ENCODE data around the gene CTSS. TPM values are rescaled to one million over a fixed set of nuclear protein-coding genes. Genes with fewer than 3 reads are reported as not detected.
"Not testable (repeated sequence)": the region's sequence is repeated elsewhere in the genome, so short reads cannot be mapped to it uniquely, and the experiment has no call there.

The CTSS gene
- total and polyA plus RNA-seq, 4 donors = 10.7 to 58.8 (median 21.0) TPM

GRCh38 chr1:150780510-150780909 is 14.9 kb upstream of the CTSS start:
- Histone ChIP-seq H3K36me3 (ENCODE audit: control insufficient read depth, insufficient read depth, low read length) (no peaks in the 10 kb centered on the region), H3K9me3 (ENCODE audit: control insufficient read depth, insufficient read depth, low read length) (no peaks in the 10 kb centered on the region), H3K27me3 (ENCODE audit: control insufficient read depth, insufficient read depth, low read length) (no peaks in the 10 kb centered on the region), H3K27ac (ENCODE audit: low read depth, low read length) (no peak overlapping the region), H3K4me3 (ENCODE audit: low read depth, low read length) (no peak overlapping the region), H3K4me1 (ENCODE audit: control insufficient read depth, insufficient read depth, low read length) (no peaks in the 10 kb centered on the region)
- no peak for DNase-seq (ENCODE audit: low read depth in 4 of 6, low spot score in 6 of 6)
- WGBS (ENCODE audit: insufficient coverage) = no CpG with 5 or more reads among the region's 3 CpGs

DNA sequence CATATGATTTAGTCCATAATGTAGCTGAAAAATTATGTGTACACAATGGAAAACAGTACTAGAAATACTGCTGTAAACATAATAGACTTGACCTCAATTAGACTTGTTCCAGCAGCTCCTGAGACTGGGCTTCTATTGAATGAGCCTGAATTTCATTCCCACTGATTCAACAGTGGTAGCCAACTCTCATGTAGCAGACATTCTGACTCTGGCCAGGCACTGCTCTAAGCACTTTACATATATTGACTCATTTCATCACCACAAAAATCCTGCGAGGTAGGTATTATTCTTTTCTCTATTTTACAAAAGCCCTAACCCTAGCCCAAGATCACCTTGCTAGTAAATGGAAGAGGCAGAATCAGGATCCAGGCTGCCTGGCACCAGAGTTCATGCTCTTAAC is 12.8 kb upstream of the CTSS start:
- Histone ChIP-seq H3K4me3 (ENCODE audit: low read depth, low read length) (no peak overlapping the region), H3K36me3 (ENCODE audit: control insufficient read depth, insufficient read depth, low read length) (no peaks in the 10 kb centered on the region), H3K27me3 (ENCODE audit: control insufficient read depth, insufficient read depth, low read length) (no peaks in the 10 kb centered on the region), H3K9me3 (ENCODE audit: control insufficient read depth, insufficient read depth, low read length) (no peaks in the 10 kb centered on the region), H3K27ac (ENCODE audit: low read depth, low read length) (no peak overlapping the region), H3K4me1 (ENCODE audit: control insufficient read depth, insufficient read depth, low read length) (no peaks in the 10 kb centered on the region)
- no CpG with 5 or more reads among the region's 1 CpG for WGBS (ENCODE audit: insufficient coverage)
- no peak for DNase-seq (ENCODE audit: low read depth in 4 of 6, low spot score in 6 of 6)

- Histone ChIP-seq H3K4me3 (ENCODE audit: low read depth, low read length) (no peak overlapping the region), H3K9me3 (ENCODE audit: control insufficient read depth, insufficient read depth, low read length) (no peaks in the 10 kb centered on the region)
- 86% methylated on average over 1 of the region's 2 CpGs for WGBS (ENCODE audit: insufficient coverage)
These were observed 12.0 kb upstream of the CTSS start for GRCh38 chr1:150777544-150777943.

GRCh38 chr1:150775931-150776505 is 10.4 kb upstream of the CTSS start:
- H3K27me3 ChIP-seq (ENCODE audit: control insufficient read depth, insufficient read depth, low read length); H3K36me3 ChIP-seq (ENCODE audit: control insufficient read depth, insufficient read depth, low read length); H3K4me1 ChIP-seq (ENCODE audit: control insufficient read depth, insufficient read depth, low read length); H3K9me3 ChIP-seq (ENCODE audit: control insufficient read depth, insufficient read depth, low read length); H3K4me3 ChIP-seq (ENCODE audit: low read depth, low read length); H3K27ac ChIP-seq (ENCODE audit: low read depth, low read length); DNase-seq (ENCODE audit: low read depth in 4 of 6, low spot score in 6 of 6): not testable (repeated sequence)
- 79% methylated on average over 4 of the region's 13 CpGs for WGBS (ENCODE audit: insufficient coverage)

More at GRCh38 chr1:150777544-150777943, 12.0 kb upstream of the CTSS start:
- no peak overlapping the region for H3K27ac ChIP-seq (ENCODE audit: low read depth, low read length)
- H3K27me3 ChIP-seq (ENCODE audit: control insufficient read depth, insufficient read depth, low read length) = no peaks in the 10 kb centered on the region
- H3K4me1 ChIP-seq (ENCODE audit: control insufficient read depth, insufficient read depth, low read length) = no peaks in the 10 kb centered on the region
- no peak for DNase-seq (ENCODE audit: low read depth in 4 of 6, low spot score in 6 of 6)
- H3K36me3 ChIP-seq (ENCODE audit: control insufficient read depth, insufficient read depth, low read length) = no peaks in the 10 kb centered on the region

DNA sequence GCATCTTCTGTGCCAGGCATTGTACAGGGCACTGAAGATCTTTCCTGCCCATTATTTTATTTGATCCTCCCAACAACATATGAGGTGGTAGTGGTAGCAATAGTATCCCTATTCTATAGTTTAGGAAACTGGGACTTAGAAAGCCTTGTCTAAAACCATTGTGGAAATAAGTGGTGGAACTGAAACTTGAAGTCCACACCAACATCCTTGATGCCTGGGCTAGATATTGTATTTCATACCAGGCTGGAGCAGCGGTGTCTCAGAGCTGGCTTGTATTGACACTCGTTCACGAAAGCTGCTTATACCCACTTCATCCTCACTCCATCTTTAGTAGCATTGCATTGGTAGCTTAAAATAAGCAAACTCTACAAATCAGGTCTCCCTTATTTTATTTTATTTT is 9.7 kb upstream of the CTSS start:
- Histone ChIP-seq H3K4me3 (ENCODE audit: low read depth, low read length) (no peak overlapping the region), H3K9me3 (ENCODE audit: control insufficient read depth, insufficient read depth, low read length) (no peaks in the 10 kb centered on the region), H3K27ac (ENCODE audit: low read depth, low read length) (no peak overlapping the region), H3K36me3 (ENCODE audit: control insufficient read depth, insufficient read depth, low read length) (no peaks in the 10 kb centered on the region), H3K27me3 (ENCODE audit: control insufficient read depth, insufficient read depth, low read length) (no peaks in the 10 kb centered on the region), H3K4me1 (ENCODE audit: control insufficient read depth, insufficient read depth, low read length) (no peaks in the 10 kb centered on the region)
- WGBS (ENCODE audit: insufficient coverage) = 95% methylated on average over 3 of the region's 3 CpGs
- DNase-seq (ENCODE audit: low read depth in 4 of 6, low spot score in 6 of 6) = no peak

DNA sequence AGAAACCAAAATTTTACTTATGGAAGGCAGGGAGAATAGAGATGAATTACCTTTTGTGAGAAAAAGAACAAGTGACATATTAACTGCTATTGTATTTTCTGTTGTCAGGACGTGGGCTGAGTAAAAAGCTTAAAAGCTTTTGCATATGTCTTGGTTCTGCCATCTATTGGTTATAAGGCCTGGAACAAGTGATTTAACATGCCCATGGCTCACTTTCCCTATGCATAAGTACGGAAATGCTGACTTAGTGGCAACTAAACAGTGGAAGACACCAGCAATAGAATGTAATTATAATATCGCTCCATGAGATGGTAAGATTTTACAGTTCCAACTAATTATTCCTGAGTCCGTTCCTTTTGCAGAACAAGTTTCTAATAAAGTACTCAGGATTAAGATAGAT is 6.7 kb upstream of the CTSS start:
- Histone ChIP-seq H3K4me3 (ENCODE audit: low read depth, low read length) (no peak overlapping the region), H3K36me3 (ENCODE audit: control insufficient read depth, insufficient read depth, low read length) (no peaks in the 10 kb centered on the region), H3K27me3 (ENCODE audit: control insufficient read depth, insufficient read depth, low read length) (no peaks in the 10 kb centered on the region), H3K27ac (ENCODE audit: low read depth, low read length) (no peak overlapping the region), H3K9me3 (ENCODE audit: control insufficient read depth, insufficient read depth, low read length) (no peaks in the 10 kb centered on the region), H3K4me1 (ENCODE audit: control insufficient read depth, insufficient read depth, low read length) (no peaks in the 10 kb centered on the region)
- DNase-seq (ENCODE audit: low read depth in 4 of 6, low spot score in 6 of 6) = peak in 1 of 6 donors; percentile 58
- WGBS (ENCODE audit: insufficient coverage) = 11% methylated on average over 1 of the region's 4 CpGs

GRCh38 chr1:150767704-150768103 is 2.1 kb upstream of the CTSS start:
- DNase-seq (ENCODE audit: low read depth in 4 of 6, low spot score in 6 of 6); H3K27me3 ChIP-seq (ENCODE audit: control insufficient read depth, insufficient read depth, low read length); H3K9me3 ChIP-seq (ENCODE audit: control insufficient read depth, insufficient read depth, low read length); H3K4me3 ChIP-seq (ENCODE audit: low read depth, low read length); H3K36me3 ChIP-seq (ENCODE audit: control insufficient read depth, insufficient read depth, low read length); H3K27ac ChIP-seq (ENCODE audit: low read depth, low read length); H3K4me1 ChIP-seq (ENCODE audit: control insufficient read depth, insufficient read depth, low read length): not testable (repeated sequence)
- no CpG with 5 or more reads among the region's 1 CpG for WGBS (ENCODE audit: insufficient coverage)

DNA sequence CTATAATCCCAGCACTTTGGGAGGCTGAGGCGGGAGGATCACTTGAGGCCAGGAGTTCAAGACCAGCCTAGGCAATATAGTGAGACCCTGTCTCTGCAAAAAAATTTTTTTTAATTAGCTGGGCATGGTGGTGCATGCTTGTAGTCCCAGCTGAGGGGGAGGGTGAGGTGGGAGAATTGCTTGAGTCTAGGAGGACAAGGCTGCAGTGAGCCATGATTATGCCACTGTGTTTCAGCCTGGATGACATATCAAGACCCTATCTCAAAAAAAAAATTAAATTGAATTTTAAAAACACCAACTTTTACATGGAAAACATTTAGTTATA is 361 bp upstream of the CTSS start:
- not testable (repeated sequence) for H3K27me3 ChIP-seq (ENCODE audit: control insufficient read depth, insufficient read depth, low read length); H3K9me3 ChIP-seq (ENCODE audit: control insufficient read depth, insufficient read depth, low read length); H3K4me1 ChIP-seq (ENCODE audit: control insufficient read depth, insufficient read depth, low read length); H3K4me3 ChIP-seq (ENCODE audit: low read depth, low read length); DNase-seq (ENCODE audit: low read depth in 4 of 6, low spot score in 6 of 6); H3K27ac ChIP-seq (ENCODE audit: low read depth, low read length); H3K36me3 ChIP-seq (ENCODE audit: control insufficient read depth, insufficient read depth, low read length)
- 100% methylated on average over 1 of the region's 1 CpG for WGBS (ENCODE audit: insufficient coverage)

- H3K27ac ChIP-seq (ENCODE audit: low read depth, low read length) = no peak overlapping the region
- H3K4me1 ChIP-seq (ENCODE audit: control insufficient read depth, insufficient read depth, low read length) = no peaks in the 10 kb centered on the region
- no peaks in the 10 kb centered on the region for H3K9me3 ChIP-seq (ENCODE audit: control insufficient read depth, insufficient read depth, low read length)
- WGBS (ENCODE audit: insufficient coverage) = no CpG with 5 or more reads among the region's 2 CpGs
- H3K27me3 ChIP-seq (ENCODE audit: control insufficient read depth, insufficient read depth, low read length) = no peaks in the 10 kb centered on the region
- no peaks in the 10 kb centered on the region for H3K36me3 ChIP-seq (ENCODE audit: control insufficient read depth, insufficient read depth, low read length)
- no peak for DNase-seq (ENCODE audit: low read depth in 4 of 6, low spot score in 6 of 6)
- H3K4me3 ChIP-seq (ENCODE audit: low read depth, low read length) = no peak overlapping the region
These were observed 919 bp downstream of the CTSS start for GRCh38 chr1:150764617-150765101.

DNA sequence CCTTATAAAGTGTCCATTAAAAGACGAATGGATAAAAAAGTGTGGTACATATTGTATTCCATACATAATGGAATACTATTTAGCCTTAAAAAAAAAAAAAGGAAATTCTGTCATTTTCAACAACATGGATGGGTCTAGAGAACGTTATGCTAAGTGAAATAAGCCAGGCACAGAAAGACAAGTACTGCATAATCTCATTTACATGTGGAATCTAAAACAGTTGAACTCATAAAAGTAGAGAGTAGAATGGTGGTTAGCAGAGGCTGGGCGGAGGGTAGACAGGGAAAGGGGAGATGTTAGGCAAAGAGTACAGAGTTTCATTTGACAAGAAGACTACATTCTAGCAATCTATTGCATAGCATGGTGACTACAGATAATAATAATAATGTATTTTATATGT is 2.6 kb downstream of the CTSS start:
- DNase-seq (ENCODE audit: low read depth in 4 of 6, low spot score in 6 of 6) = no peak
- H3K27me3 ChIP-seq (ENCODE audit: control insufficient read depth, insufficient read depth, low read length) = no peaks in the 10 kb centered on the region
- no peak overlapping the region for H3K27ac ChIP-seq (ENCODE audit: low read depth, low read length)
- H3K4me1 ChIP-seq (ENCODE audit: control insufficient read depth, insufficient read depth, low read length) = no peaks in the 10 kb centered on the region
- H3K9me3 ChIP-seq (ENCODE audit: control insufficient read depth, insufficient read depth, low read length) = no peaks in the 10 kb centered on the region
- no peak overlapping the region for H3K4me3 ChIP-seq (ENCODE audit: low read depth, low read length)
- no peaks in the 10 kb centered on the region for H3K36me3 ChIP-seq (ENCODE audit: control insufficient read depth, insufficient read depth, low read length)
- WGBS (ENCODE audit: insufficient coverage) = no CpG with 5 or more reads among the region's 3 CpGs

Data from spinal cord (tissue), 10 donors.